ENCODE measurements around the gene AANAT. TPM values are rescaled to one million over a fixed set of nuclear protein-coding genes. Genes with fewer than 3 reads are reported as not detected.
A peak's percentile ranks its signal among the peaks of the same experiment; 100 is the strongest.
"Not testable (repeated sequence)": the region's sequence is repeated elsewhere in the genome, so short reads cannot be mapped to it uniquely, and the experiment has no call there.

The AANAT gene
- total RNA-seq, 2 donors from 2014 or later, result not detected

- peaks cover 13% of the 10 kb centered on the region for H3K4me1 Mint-ChIP-seq
These were observed 30.8 kb downstream of the AANAT start for GRCh38 chr17:76497979-76498875.

GRCh38 chr17:76498876-76499251, 31.5 kb downstream of the AANAT start:
- H3K4me3 Mint-ChIP-seq, result peak overlapping the region; percentile 78
- no peak for ATAC-seq (replicated peaks)
- H3K27me3 Mint-ChIP-seq, result no peaks in the 10 kb centered on the region
- peak overlapping the region; percentile 17 for H3K27ac Mint-ChIP-seq
- H3K4me1 Mint-ChIP-seq, result peaks cover 9% of the 10 kb centered on the region
- no peaks in the 10 kb centered on the region for H3K9me3 Mint-ChIP-seq
- peaks cover 7% of the 10 kb centered on the region for H3K36me3 Mint-ChIP-seq (ENCODE audit: low read depth)

More at GRCh38 chr17:76497979-76498875, 30.8 kb downstream of the AANAT start:
- H3K9me3 Mint-ChIP-seq, result no peaks in the 10 kb centered on the region
- no peak overlapping the region for H3K27ac Mint-ChIP-seq
- H3K4me3 Mint-ChIP-seq, result peak overlapping the region; percentile 78
- peaks cover 9% of the 10 kb centered on the region for H3K36me3 Mint-ChIP-seq (ENCODE audit: low read depth)
- no peaks in the 10 kb centered on the region for H3K27me3 Mint-ChIP-seq
- no peak for ATAC-seq (replicated peaks)

GRCh38 chr17:76499267-76499667, 31.9 kb downstream of the AANAT start:
- Mint-ChIP-seq H3K9me3 (no peaks in the 10 kb centered on the region), H3K36me3 (ENCODE audit: low read depth) (peaks cover 7% of the 10 kb centered on the region), H3K27ac (peak overlapping the region; percentile 17), H3K4me3 (peak overlapping the region; percentile 78), H3K27me3 (no peaks in the 10 kb centered on the region), H3K4me1 (peaks cover 9% of the 10 kb centered on the region)
- no peak for ATAC-seq (replicated peaks)

DNA sequence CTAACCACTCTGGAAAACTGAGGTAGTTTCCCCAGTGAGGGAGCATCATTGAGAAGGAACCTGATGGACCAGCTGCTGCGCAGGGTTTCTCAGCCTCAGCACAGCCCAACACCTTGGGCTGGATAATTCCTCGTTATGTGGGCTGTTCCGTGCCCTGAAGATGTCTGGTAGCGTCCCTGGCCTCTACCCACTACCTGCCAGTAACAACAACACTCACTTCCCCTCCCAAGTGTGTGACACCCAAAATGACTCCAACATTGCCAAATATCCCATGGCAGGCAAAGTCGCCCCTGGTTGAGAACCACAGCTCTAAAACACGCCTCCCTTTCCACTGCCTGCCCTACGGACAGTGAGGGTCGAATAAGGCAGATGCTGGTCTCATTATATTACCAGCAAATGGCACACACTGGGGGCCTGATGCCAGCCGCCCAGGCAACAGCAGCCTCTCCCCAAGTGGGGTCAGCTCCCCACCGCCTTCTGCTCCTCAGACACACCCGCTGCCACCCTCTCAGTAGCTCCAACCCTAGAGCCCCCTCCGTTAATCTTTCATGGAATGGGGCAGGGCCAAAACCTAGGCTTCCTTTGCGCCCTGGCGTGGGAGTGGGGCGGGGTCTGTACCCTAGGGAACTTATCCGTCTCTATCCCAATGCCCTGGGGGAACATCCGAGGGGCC, 32.8 kb downstream of the AANAT start:
- H3K36me3 Mint-ChIP-seq (ENCODE audit: low read depth), result peaks cover 7% of the 10 kb centered on the region
- H3K27ac Mint-ChIP-seq, result peak overlapping the region; percentile 81
- H3K27me3 Mint-ChIP-seq, result no peaks in the 10 kb centered on the region
- no peaks in the 10 kb centered on the region for H3K9me3 Mint-ChIP-seq
- no peak for ATAC-seq (replicated peaks)
- H3K4me1 Mint-ChIP-seq, result peaks cover 9% of the 10 kb centered on the region
- peak overlapping the region; percentile 78 for H3K4me3 Mint-ChIP-seq

DNA sequence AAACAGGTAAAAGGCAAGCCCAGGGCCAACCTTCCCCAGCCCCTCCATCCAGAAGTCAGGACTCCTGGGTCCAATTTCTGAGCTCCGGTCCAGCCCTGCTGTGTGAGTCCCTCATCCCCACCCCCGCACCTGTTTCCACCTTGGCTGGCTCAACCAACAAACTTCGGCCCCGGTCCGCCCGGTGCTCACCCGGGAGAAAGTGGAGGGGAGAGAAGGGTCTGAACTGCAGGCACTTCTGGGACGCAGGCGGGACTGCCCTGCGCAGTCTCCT, 33.3 kb downstream of the AANAT start:
- ATAC-seq (replicated peaks), result peak; percentile 18
- Mint-ChIP-seq H3K4me1 (peaks cover 9% of the 10 kb centered on the region), H3K36me3 (ENCODE audit: low read depth) (peaks cover 7% of the 10 kb centered on the region), H3K4me3 (peak overlapping the region; percentile 78), H3K27ac (peak overlapping the region; percentile 81), H3K27me3 (no peaks in the 10 kb centered on the region), H3K9me3 (no peaks in the 10 kb centered on the region)

DNA sequence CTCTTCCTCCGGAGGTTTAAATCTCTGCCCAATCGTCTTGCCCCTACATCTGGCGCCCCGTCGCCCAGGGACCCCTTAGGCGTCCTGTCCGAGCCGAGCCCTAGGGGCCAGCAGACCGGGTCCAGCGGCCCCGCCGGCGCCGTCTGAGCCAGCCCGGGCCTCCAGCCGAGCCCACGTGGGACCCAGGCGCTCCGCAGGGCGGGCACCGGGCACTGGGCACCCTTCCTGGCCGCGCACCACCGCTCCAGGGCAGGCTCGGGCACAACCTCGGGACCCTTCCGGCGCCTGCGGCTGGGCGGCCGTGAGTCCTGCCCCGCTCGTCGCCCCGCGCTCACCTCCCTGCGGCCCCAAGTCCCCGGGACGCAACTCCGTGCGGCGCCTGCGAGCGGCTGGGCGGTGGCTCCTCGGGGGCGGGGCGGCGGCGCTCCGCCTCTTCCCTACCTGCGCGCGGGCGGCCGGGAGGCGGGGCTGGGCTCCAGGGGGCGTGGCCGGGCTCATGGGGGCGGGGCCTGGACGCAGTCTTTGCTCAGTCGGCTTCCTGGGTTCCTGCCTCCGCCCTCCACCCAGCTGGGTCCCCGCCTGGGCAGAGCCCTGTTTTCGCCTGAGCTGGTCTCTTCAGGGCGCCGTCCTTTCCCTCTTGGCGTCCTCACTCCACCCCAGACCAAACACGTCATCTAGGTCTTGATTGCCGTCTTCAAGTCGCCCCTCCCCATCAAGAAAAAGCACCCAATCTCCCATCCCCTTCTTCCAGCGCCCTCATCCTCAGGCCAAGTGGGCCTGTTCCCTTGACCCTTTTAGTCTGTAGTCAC, 33.8 kb downstream of the AANAT start, which contains the start of gene RHBDF2:
TSS of gene RHBDF2 (minus strand) at position 406 of the 809 bp plus-strand sequence. CDS start 19,899 bp downstream, outside the sequence.
- ATAC-seq (replicated peaks), result peak; percentile 92
- peaks cover 9% of the 10 kb centered on the region for H3K4me1 Mint-ChIP-seq
- no peaks in the 10 kb centered on the region for H3K27me3 Mint-ChIP-seq
- peak within 1 kb of the TSS; percentile 87 for H3K27ac Mint-ChIP-seq
- no peaks in the 10 kb centered on the region for H3K9me3 Mint-ChIP-seq
- peaks cover 7% of the 10 kb centered on the region for H3K36me3 Mint-ChIP-seq (ENCODE audit: low read depth)
- H3K4me3 Mint-ChIP-seq, result peak within 1 kb of the TSS; percentile 78

GRCh38 chr17:76501827-76502307, 34.5 kb downstream of the AANAT start:
- no peak for ATAC-seq (replicated peaks)
- peak overlapping the region; percentile 87 for H3K27ac Mint-ChIP-seq
- no peaks in the 10 kb centered on the region for H3K27me3 Mint-ChIP-seq
- peaks cover 7% of the 10 kb centered on the region for H3K36me3 Mint-ChIP-seq (ENCODE audit: low read depth)
- H3K9me3 Mint-ChIP-seq, result no peaks in the 10 kb centered on the region
- H3K4me3 Mint-ChIP-seq, result peak overlapping the region; percentile 78
- peaks cover 9% of the 10 kb centered on the region for H3K4me1 Mint-ChIP-seq

DNA sequence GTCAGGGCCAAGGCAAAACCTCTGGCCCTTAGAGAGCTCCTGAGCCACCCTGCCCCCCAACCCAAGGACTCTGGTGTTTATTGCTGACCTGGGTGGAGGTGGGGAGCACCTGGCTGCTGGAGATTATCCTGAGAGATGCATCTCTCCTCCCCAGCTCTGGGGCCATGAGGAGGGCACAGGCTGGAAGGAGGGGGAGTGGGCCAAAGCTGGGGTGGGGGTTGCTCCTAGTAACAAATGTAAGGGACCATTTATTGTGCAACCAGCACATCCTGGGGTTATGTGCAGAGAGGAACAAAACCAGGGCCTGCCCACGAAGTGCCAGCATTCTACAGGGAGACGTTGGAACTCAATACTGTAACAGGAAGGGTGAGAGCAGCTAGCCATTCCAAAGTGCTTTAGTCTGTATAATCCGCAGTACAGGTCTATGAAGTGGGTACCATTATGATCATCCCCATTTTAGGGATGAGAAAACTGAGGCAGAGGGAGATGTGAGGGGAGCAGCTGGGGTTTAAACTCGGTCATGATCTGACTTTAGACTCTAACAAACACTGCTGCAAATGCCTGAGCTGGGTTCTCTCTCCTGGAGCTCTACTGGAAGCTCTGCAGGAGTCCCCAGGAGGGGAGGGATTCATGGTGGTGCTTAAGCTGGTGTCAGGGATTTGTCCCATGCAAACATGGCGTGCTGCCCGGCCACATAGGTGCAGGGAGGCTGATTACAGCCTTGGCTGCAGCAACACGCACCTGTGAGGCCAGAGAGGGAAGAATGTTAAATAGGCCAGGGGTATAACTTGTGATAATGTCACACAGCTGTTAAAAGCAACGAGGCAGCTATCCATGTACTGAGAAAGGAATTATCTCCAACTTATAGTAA, 35.2 kb downstream of the AANAT start:
- Mint-ChIP-seq H3K4me1 (peaks cover 4% of the 10 kb centered on the region), H3K36me3 (ENCODE audit: low read depth) (peaks cover 4% of the 10 kb centered on the region), H3K9me3 (no peaks in the 10 kb centered on the region), H3K4me3 (peak overlapping the region; percentile 78), H3K27me3 (no peaks in the 10 kb centered on the region), H3K27ac (peak overlapping the region; percentile 87)
- ATAC-seq (replicated peaks), result no peak

DNA sequence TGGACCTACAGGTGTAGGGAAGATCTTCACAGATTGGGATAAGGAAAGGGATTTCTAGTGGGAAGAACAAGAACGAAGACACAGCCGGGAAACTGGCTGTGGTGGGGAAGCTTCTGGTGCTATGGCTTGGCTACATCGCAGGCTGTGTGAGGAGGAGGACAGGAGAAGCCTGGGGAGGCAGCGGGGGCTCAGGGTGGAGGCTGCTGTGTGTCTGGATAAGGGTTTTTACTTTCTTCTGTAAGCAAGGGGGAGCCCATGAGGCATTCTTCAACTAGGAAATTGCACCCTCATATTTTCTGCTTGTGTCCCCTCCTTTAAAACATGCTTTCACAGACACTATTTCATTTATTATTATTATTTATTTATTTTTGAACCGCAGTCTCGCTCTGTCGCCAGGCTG, 36.7 kb downstream of the AANAT start:
- H3K27ac Mint-ChIP-seq, result no peak overlapping the region
- no peak for ATAC-seq (replicated peaks)
- no peaks in the 10 kb centered on the region for H3K27me3 Mint-ChIP-seq

GRCh38 chr17:76506408-76507345, 39.3 kb downstream of the AANAT start:
- Mint-ChIP-seq H3K4me1 (peaks cover 5% of the 10 kb centered on the region), H3K27ac (no peak overlapping the region), H3K4me3 (no peak overlapping the region), H3K9me3 (no peaks in the 10 kb centered on the region), H3K27me3 (no peaks in the 10 kb centered on the region), H3K36me3 (ENCODE audit: low read depth) (no peaks in the 10 kb centered on the region)
- ATAC-seq (replicated peaks), result peak; percentile 88

More for the DNA sequence above, 36.7 kb downstream of the AANAT start:
- Mint-ChIP-seq H3K4me3 (no peak overlapping the region), H3K36me3 (ENCODE audit: low read depth) (no peaks in the 10 kb centered on the region), H3K9me3 (no peaks in the 10 kb centered on the region), H3K4me1 (peaks cover 4% of the 10 kb centered on the region)

GRCh38 chr17:76508472-76509063, 41.2 kb downstream of the AANAT start:
- H3K9me3 Mint-ChIP-seq; H3K27me3 Mint-ChIP-seq; H3K36me3 Mint-ChIP-seq (ENCODE audit: low read depth); ATAC-seq (replicated peaks); H3K4me3 Mint-ChIP-seq; H3K27ac Mint-ChIP-seq: not testable (repeated sequence)
- H3K4me1 Mint-ChIP-seq, result peaks cover 16% of the 10 kb centered on the region

GRCh38 chr17:76510831-76511244, 43.4 kb downstream of the AANAT start:
- no peak overlapping the region for H3K4me3 Mint-ChIP-seq
- H3K4me1 Mint-ChIP-seq, result peaks cover 21% of the 10 kb centered on the region
- H3K9me3 Mint-ChIP-seq, result no peaks in the 10 kb centered on the region
- no peaks in the 10 kb centered on the region for H3K36me3 Mint-ChIP-seq (ENCODE audit: low read depth)
- ATAC-seq (replicated peaks), result no peak
- no peaks in the 10 kb centered on the region for H3K27me3 Mint-ChIP-seq
- no peak overlapping the region for H3K27ac Mint-ChIP-seq

Measured in activated T-helper 17 cell treated with anti-CD3 and anti-CD28 coated beads, Interleukin-2, amount 50 U/mL, for 72 hours (primary cell).